Stimulated activated CD8-positive, alpha-beta memory T cell treated with anti-CD3 and anti-CD28 coated beads, Interleukin-12 subunit alpha, Interleukin-12 subunit beta, amount 100 ng/mL, for 24 hours (primary cell): Measurements from ENCODE around the gene GNG3.
"Not testable (repeated sequence)": the region's sequence is repeated elsewhere in the genome, so short reads cannot be mapped to it uniquely, and the experiment has no call there.

Experiments used
- DNase-seq: peaks from one replicate; pipeline ENCODE4 v3.0.0-alpha.2; 2020; ENCODE audit errors: extremely low read depth

GNG3 gene

DNA sequence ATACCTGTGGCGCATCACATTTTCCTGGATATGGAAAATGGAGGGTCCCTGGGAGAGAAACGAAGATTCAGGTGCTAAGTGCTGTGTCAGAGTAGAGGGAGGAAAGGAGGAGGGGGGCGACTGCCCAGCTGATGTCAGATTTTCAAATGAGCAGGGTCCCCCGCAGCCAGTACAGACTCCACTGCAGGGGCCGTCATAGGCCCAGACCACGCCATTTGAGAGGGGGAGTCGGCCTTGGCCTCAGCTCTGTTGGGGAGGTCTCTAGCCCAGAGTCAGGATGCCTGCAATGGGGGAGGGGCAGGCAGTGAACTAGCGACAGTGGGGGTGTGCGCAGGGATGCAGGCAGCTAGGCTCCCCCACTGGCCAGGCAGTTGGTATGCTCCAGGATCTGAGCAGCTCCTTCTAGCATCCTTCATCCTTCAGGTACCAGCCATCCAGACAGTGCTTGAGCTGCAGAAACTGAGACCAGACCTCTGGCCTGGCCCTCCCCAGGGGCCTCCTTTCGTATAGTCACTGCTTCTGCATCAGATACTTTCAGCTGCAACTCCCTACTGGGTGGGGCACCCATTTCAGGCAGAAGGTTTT lies at the start of gene GNG3, which contains the start of gene BSCL2:
Gene GNG3 (plus strand): TSS at position 400 of the 585 bp plus-strand sequence. CDS start 620 bp downstream, outside the sequence.
Gene BSCL2 (minus strand): TSS at position 148 of the 585 bp plus-strand sequence. CDS start 229 bp downstream, outside the sequence.
- DNase-seq, result no peak

DNA sequence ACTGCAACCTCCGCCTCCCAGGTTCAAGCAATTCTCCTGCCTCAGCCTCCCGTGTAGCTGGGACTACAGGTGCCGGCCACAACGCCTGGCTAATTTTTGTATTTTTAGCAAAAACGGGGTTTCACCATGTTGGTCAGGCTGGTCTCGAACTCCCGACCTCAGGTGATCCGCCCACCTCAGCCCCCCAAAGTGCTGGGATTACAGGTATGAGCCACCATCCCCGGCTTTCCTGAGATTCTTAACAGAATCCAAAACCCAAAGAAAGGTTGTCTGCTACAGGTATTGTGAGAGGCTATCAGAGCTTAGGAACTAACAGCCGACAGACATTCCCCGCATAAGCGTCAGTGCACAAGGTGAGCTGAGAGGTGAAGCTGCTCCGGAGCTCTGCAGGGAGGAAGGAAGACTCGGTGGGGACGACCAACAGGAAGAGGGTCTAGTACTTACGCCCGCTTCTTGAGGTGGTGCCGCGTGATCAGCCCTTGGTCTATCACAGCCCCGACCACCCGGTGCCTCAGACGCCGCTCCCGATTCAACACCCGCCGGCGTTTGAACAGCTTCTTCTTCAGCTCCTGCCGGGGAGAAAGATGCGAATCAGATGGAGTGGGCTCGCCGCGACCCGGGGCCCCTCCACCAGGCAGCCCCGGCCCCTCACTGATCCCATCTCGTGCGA lies 42.9 kb upstream of the GNG3 start:
- no peak for DNase-seq

DNA sequence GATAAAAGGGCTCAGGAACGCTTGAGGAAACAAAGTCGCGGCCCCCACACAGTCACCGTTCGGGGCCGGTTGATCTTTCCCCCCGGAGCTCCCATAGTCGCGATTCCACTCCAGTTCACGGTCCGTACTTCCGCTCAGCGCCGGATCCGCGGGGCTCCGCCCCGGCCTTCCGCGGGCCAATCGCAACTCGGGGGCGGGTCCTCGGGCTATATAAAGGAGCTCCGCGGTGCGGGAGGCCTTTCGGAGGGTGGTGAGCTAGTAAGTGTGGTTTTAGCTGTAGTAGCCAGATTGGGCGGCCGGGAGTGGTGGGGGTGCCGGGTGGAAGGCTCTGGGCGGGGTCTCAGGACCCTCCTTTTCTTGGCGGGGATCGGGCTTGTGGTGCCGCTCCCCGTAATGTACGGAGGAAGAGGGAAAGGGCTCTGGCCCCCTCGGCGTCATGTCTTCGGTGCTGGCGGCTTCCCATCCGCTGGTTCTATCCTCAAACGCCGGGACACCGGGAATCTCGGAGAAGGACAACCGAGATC lies 42.3 kb upstream of the GNG3 start, which contains the start of the genes C11orf98 and CSKMT:
Gene C11orf98 (minus strand): TSS at position 136 of the 524 bp plus-strand sequence. CDS start 41 bp downstream, at position 95.
Gene CSKMT (plus strand): TSS at position 238 of the 524 bp plus-strand sequence. CDS start 568 bp downstream, outside the sequence.
- peak; percentile 88 for DNase-seq

DNA sequence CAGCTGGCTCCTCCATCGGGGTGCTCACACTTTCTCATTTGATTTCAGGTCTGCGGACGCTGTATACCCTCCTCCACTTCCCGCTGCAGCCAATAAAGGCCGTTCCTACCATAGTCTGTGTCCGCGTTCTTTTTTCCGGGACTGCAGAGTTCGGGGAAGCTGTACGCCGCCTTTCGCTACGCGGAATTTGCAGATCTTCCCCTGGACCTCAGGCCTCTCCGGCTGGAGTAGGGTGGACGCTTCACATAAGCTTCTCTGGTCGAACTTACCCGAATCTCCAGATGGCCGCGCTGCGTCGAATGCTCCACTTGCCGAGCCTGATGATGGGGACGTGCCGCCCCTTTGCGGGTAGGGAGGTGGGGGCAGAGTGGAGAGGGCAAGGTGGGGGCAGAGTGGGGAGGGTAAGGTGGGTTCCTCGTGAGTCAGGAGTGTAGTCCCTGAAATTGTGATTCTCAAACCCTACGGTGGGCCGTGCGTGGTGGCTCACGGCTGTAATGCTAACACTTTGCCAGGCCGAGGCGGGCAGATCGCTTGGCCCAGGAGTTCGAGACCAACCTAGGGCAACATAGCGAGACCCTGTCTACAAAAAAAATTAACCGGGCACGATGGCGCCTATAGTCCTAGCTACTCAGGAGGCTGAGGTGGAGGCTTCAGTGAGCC lies 41.7 kb upstream of the GNG3 start:
- DNase-seq, result no peak

DNA sequence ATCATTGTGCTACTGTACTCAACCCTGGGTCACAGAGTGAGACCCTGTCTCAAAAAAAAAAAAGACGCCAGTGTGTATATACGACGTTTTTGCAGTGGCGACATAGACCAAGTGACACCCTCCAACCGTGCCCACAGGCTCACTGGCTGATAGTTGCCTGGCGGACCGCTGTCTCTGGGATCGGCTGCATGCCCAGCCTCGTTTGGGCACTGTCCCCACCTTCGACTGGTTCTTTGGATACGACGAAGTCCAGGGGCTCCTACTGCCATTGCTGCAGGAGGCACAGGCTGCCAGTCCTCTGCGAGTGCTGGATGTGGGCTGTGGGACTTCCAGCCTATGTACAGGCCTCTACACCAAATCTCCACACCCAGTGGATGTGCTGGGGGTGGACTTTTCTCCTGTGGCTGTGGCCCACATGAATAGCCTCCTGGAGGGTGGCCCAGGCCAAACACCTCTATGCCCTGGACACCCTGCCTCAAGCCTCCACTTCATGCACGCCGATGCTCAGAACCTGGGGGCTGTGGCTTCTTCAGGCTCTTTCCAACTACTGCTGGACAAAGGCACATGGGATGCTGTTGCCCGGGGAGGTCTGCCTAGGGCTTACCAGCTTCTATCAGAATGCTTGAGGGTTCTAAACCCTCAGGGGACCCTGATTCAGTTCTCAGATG lies 41.1 kb upstream of the GNG3 start:
- DNase-seq, result no peak

DNA sequence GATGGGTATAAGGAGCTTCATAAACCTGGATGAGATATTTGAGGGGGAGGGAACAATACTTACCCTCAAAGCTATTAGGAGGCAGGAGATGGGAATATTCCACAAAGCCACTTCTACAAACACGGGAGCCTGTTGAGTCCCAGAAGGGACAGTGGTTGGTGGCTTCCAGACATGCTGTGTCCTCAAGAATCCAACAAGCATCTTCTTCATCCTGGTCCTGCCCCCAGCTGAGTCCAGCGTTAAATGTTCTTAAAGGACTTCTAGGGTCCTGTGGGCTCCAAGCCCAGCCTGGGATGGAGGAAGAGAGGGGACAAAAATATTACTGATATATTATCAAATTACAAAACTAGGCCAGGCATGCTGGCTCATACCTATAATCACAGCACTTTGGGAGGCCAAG lies 40.0 kb upstream of the GNG3 start:
- no peak for DNase-seq

DNA sequence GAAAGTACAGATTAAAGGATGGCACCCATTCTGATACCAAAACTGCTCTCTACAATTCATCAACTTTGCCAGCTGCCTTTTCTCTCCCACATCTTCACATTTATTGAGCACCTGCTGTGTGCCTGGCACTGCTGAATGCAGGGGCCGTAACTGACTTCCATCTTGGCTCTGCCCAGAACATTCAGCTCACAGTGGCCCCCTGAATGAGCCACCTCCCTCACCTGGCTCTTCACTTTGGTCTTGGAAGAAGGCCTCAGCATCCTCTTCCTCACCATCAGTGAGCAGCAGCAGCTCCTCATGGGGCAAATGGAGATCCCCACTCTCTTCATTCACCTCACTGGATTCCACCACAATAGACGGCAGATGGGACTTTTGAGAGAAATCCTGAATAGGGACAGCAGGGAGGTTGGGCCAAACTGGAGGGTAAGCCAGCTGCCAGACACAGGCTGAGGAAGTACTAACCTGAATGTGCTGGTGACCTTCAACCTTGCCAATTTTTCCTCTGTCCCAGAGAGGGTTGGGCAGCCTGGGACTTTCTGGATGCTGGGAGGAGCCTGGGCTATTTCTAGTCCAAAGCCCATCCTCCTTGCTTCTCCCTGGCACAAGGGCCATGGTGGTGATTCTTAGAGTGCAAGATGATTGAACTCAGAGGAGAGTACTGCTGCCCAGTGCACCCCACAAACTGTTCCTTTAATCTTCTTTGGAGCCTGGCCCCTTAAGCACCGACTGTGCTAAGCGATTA lies 37.9 kb upstream of the GNG3 start:
- no peak for DNase-seq

DNA sequence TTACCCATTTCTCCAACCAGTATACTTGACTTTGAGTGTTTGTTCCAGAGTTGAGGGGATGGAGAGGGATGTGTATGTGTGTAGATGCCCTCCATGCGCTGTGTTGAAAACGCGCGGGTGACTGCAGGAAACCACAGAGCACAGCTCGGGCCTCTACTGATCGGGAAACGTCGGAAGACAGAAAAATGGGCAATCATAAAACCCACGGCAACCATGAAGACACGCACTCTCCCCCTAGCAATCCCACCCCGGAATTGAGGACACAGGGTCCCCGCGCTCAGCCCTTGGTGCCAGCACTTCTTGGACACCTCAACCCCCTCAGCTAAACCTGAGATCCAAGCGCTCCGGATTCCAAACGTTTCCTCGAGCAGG lies 36.3 kb upstream of the GNG3 start:
- no peak for DNase-seq

DNA sequence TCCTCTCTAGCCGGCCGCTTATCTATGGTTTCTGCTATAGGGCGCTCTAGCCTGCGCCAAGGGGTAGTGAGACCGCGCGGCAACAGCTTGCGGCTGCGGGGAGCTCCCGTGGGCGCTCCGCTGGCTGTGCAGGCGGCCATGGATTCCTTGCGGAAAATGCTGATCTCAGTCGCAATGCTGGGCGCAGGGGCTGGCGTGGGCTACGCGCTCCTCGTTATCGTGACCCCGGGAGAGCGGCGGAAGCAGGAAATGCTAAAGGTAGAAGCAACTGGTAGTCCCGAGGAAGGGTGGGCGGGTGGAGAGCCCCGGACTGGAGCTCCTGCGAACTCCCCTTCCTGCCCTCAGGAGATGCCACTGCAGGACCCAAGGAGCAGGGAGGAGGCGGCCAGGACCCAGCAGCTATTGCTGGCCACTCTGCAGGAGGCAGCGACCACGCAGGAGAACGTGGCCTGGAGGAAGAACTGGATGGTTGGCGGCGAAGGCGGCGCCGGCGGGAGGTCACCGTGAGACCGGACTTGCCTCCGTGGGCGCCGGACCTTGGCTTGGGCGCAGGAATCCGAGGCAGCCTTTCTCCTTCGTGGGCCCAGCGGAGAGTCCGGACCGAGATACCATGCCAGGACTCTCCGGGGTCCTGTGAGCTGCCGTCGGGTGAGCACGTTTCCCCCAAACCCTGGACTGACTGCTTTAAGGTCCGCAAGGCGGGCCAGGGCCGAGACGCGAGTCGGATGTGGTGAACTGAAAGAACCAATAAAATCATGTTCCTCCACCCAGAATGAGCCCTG lies 35.7 kb upstream of the GNG3 start, which contains the start of the genes LBHD1 and UQCC3:
Gene LBHD1 (minus strand): TSS at position 660 of the 782 bp plus-strand sequence. CDS start 2,236 bp downstream, outside the sequence.
Gene UQCC3 (plus strand): TSS at position 66 of the 782 bp plus-strand sequence. CDS start 73 bp downstream, at position 139.
- no peak for DNase-seq

DNA sequence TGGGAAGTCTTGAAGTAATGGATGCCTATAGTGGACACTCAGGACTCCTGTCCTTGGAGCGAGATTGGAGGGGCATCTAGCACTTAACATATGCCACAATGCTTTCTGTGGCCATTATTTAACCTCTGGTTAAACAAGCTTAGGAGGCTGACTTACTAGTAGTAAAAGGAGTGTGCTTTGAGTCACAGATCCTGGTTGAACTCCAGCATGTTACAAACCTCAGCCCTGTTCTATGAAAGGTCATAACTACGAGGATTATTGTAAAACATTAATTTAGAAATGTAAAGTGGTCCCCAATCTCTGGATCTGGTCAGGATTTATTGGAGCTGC lies 34.3 kb upstream of the GNG3 start:
- DNase-seq, result no peak

DNA sequence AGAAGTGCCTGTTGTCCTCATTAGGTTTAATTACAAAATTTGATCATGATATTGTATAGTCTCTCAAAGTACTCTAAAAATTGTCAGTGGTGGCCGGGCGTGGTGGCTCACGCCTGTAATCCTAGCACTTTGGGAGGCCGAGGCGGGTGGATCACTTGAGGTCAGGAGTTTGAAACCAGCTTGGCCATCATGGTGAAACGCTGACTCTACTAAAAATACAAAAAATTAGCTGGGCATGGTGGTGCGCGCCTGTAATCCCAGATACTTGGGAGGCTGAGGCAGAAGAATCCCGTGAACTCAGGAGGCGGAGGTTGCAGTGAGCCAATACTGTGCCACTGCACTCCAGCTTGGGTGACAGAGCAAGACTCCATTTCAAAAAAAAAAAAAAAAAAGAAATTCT lies 32.1 kb upstream of the GNG3 start:
- DNase-seq, result not testable (repeated sequence)

DNA sequence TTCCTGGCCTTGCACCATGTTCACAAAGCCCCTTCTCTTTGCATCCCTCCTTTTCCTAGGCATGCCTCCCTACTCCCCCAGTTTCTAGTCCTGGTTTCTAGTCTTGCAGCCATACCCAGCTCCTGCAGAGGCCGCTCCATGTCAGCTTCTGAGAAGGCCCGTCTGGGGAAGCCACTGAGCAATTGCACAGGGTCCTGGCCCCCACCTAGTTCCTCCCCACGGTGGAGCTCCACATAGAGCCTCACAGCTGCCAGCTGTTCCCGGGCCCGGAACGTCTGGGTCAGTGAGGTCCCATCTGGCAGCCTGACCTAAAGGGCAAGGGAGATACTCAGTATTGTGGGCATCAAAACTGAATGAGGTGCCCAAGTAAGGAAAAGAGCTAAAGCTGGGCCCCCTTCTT lies 30.8 kb upstream of the GNG3 start:
- no peak for DNase-seq

DNA sequence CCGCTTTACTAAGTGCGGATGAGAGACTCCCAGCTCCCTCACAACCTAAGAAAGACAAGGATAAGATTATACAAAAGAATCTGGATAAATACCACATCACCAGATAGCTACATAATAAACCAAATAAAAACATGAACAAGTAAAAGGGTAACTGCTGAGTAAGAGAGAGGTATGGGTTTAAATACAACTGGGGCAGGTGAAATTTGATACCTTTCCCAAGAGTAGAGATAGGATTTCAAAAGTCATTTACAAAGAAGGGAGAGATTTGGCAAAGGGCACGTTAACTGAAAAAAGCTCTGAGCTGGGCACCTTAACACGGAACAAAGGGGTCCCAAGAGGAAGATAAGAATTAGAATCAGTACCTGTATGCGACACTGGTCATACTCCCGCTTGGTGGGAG lies 30.3 kb upstream of the GNG3 start:
- no peak for DNase-seq

DNA sequence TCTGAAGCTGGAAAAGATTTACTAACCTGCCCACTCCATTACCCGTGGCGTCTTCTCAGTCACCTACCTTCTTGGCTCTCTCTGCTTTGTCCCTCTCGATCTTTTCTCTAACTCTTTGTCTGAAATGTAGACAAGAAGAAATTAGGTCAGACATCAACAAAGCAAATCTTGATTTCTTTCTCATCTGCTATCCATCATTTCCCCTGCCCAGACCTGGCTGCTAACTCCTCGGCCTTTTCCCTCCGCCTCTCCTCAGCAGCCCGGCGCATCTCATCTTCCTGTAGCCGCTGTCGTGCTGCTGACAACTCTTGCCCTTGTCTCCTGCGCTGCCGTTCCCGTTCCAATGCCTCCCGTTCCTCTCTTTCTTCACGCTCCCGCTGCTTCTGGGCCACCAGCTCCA lies 29.8 kb upstream of the GNG3 start:
- DNase-seq, result no peak

DNA sequence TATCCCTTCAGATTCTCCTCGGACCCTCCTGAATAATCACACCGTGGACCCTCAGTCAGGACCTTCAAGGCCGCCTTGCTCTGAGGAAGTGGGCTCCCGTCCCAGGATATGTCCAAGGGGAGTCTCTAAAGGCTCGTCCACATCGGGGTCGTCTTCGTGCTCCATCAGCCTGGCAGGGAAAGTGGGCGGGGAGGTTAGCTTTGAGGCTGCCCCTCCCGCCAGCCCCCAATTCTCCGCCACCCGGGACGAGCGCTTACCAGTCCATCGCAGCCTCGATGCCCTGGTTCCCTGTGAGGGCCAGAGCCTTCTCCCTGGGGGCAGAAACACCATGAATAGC lies 29.1 kb upstream of the GNG3 start:
- DNase-seq, result no peak

DNA sequence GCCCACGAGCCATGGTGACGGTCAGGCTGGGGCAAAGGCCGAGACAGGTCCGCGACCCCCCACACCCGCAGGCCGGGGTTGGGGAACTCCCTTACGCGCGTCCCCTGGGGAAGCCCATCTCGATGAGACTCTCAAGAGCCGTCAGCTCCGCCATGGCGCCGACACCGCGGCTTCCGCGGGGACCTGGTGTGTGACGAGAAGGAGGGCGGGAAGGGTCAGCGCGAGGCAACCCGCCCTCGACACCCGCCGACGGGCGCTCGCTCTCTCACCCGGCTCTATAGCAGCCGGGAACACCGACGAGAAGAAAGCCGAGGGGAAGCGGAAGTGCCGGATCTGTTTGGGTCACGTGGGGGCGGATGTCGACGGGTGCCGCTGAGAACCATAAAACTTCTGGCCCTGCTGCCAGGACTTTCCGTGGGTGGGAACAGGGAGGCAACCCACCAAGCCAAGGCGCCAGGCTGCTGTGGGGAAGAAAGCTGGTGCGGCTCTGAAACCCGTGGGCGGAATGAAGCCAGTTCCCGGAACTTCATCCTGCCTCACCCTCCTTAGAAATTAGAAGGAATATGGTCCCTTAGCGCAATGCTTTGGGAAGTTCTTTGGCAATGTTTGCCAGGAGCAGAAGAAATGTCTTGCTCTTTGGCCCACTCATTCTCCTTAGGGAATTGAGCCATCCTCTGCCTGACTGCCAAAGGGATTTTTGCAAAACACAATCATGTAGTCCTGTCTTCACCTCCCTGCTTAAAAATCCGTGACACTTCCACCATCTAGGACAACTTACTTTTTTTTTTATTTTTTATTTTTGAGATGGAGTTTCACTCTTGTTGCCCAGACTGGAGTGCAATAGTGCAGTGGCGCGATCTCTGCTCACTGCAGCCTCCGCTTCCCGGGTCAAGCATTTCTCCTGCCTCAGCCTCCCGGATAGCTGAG lies 28.4 kb upstream of the GNG3 start, which contains the start of gene UBXN1:
Gene UBXN1 (minus strand): TSS at position 304 of the 927 bp plus-strand sequence. CDS start 150 bp downstream, at position 154.
- peak; percentile 74 for DNase-seq

DNA sequence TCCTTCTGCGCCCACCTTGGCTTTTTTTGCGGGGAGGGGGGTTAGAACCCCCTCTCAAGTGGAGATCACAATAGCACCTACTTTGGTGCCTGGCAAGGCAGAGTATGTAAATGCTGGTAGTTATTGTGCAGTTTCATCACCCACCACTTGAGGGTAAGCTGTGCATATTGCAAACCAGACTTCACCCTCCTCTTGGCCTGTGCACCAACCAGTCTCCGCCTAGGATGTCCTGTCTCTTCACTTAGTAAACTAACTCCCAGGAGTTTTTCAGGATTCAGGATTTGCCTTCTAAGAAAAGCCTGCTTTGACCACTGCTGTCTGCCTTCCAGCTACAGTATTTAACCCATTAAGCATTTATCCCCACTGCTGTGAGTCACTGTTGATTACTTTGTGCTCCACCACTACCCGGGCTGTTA lies 26.6 kb upstream of the GNG3 start:
- DNase-seq, result no peak

DNA sequence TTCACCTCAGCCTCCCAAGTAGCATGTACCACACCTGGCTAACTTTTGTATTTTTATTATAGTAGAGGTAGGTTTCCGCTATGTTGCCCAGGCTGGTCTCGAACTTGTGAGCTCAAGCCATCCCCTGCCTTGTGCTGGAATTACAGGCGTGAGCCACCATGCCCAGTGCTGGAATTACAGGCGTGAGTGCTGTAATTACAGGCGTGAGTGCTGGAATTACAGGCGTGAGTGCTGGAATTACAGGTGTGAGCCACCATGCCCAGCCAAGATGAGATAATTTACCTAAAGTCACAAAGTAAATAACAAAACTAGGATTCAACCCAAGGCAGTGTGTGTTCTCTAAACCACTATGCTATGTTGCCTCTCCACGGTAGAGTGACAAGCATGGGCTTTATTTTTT lies 25.0 kb upstream of the GNG3 start:
- no peak for DNase-seq
